Adrenal gland (tissue), 12 donors: ENCODE measurements around the gene FBXO2. TPM values are rescaled to one million over a fixed set of nuclear protein-coding genes. Genes with fewer than 3 reads are reported as not detected.

Experiments used
- DNase-seq, 7 donors: peaks; one replicate each; pipeline ENCODE4 v3.0.0-alpha.2; 2019 to 2020
- H3K27ac ChIP-seq, 5 donors: fragments of 200-600 bp; sonication (generic) in 4 of 5; 1 replicate in 3 of 5; 2 replicates in 2 of 5; pipeline versions ENCODE4 v1.5.1 to v1.8.0; 2016 to 2020; ENCODE audit warnings: mild to moderate bottlenecking in 1 of 5
- H3K27me3 ChIP-seq: fragments of 200-600 bp; 2 replicates; pipeline ENCODE4 v1.8.0; 2021
- H3K36me3 ChIP-seq, 2 donors: fragments of 200-600 bp; replicated peaks in 1 of 2; 1 replicate in 1 of 2; 2 replicates in 1 of 2; pipeline versions ENCODE4 v1.5.1 to v1.8.0; 2018 to 2022
- H3K4me1 ChIP-seq, 2 donors: fragments of 200-600 bp; replicated peaks in 1 of 2; 1 replicate in 1 of 2; 2 replicates in 1 of 2; pipeline versions ENCODE4 v1.5.1 to v1.8.0; 2018 to 2021
- H3K4me3 ChIP-seq, 4 donors: fragments of 200-600 bp; sonication (generic) in 3 of 4; one replicate each; pipeline ENCODE4 v1.5.1; 2016 to 2018
- H3K9me3 ChIP-seq, 3 donors: fragments of 200-600 bp; sonication (generic) in 1 of 3; replicated peaks in 1 of 3; 1 replicate in 2 of 3; 2 replicates in 1 of 3; pipeline versions ENCODE4 v1.5.1 to v1.8.0; 2016 to 2021
- CTCF ChIP-seq, 6 experiments: fragments of 450-650 bp in 4 of 6; fragments of 200-600 bp in 2 of 6; sonication (generic) in 1 of 6; IDR thresholded peaks; 1 replicate in 5 of 6; 2 replicates in 1 of 6; pipeline versions ENCODE4 v1.5.1 to v1.8.0; 2016 to 2021; ENCODE audit warnings: antibody characterized with exemption in 6 of 6, mild to moderate bottlenecking in 2 of 6, moderate library complexity in 1 of 6
- POLR2A ChIP-seq, 2 donors: fragments of 450-650 bp; IDR thresholded peaks; one replicate each; pipeline ENCODE4 v1.6.1; 2017; ENCODE audit warnings: antibody characterized with exemption in 2 of 2, mild to moderate bottlenecking in 2 of 2, moderate library complexity in 1 of 2
- WGBS, 4 donors: extraction: QIAGEN DNeasy Blood & Tissue Kit in 2 of 4; methylation state at CpG; one replicate each; pipeline versions ENCODE4 v1.1.5 to v1.1.7; 2013 to 2017; 5-methylcytosine and 5-hydroxymethylcytosine counted together
- intact Hi-C, 2 donors: fragments of 100-400 bp; cut with DNase I; formaldehyde crosslinking; loops; one replicate each; pipeline versions ENCODE4 v1.14.1 to v1.15.0; 2022 to 2023
- polyA plus RNA-seq, 3 donors: library from polyadenylated mRNA; stranded (reverse); fragments of 200-250 nt in 2 of 3; fragments of 350-450 nt in 1 of 3; fragmentation: Illumina TruSeq in 1 of 3; extraction: RNeasy Lipid Tissue Mini Kit (QIAGEN cat#74804) in 1 of 3; gene quantifications; one replicate each; pipeline ENCODE4 v1.2.3, GENCODE V29; 2013 to 2014
- total RNA-seq, 9 donors: library from RNA; depleted of rRNA in 4 of 9; stranded (reverse); fragments of >200 nt in 4 of 9; fragments of 120-200 nt in 1 of 9; fragmentation: NEBNext Ultra II Directional in 1 of 9; extraction: Animal tissue kit (Norgen Biotek cat#: 25700) in 1 of 9; gene quantifications; one replicate each; pipeline versions ENCODE4 v1.1.0 to v1.2.4, GENCODE V29; 2013 to 2023
- donor health status: healthy with polysubstance abuse.
- donor health status: Bipolar disorder and iron deficiency.
- donor health status: DM: yes; HTN: yes; CAD: no.
- donor health status: DM: no; HTN: no; CAD: no.
- donor health status: DM: no; HTN: no; CAD: no.
- donor health status: DM: yes; HTN: yes; CAD: no.

FBXO2 gene
- total and polyA plus RNA-seq, 12 donors, result 2.5 to 86.6 (median 30.2) TPM

- intact Hi-C loops, result loop anchor here (5.0 to 10.0 kb wide), 5 partner anchors 305 to 605 kb away; partner anchors contain the start of gene MASP2 (in 1 of the 2)
- no peak for DNase-seq
- 19 to 42% (median 35%) methylated on average over 3 to 5 of the region's 5 CpGs for WGBS, 4 donors
These were observed 12.4 kb downstream of the FBXO2 start for GRCh38 chr1:11641776-11642305.

GRCh38 chr1:11640944-11641343, 13.3 kb downstream of the FBXO2 start:
- 57 to 62% (median 59%) methylated on average over 6 of the region's 6 CpGs for WGBS, 4 donors
- no peak for TF ChIP-seq POLR2A (IDR thresholded peaks at IDR 0.05)
- no peak for TF ChIP-seq CTCF (IDR thresholded peaks at IDR 0.05)

More at GRCh38 chr1:11641776-11642305, 12.4 kb downstream of the FBXO2 start:
- Histone ChIP-seq H3K9me3 (no peaks in the 10 kb centered on the region), H3K27me3 (no peaks in the 10 kb centered on the region), H3K4me3 (no peak overlapping the region), H3K36me3 (no peaks in the 10 kb centered on the region), H3K4me1 (no peaks in the 10 kb centered on the region), H3K27ac (no peak overlapping the region)
- TF ChIP-seq CTCF (IDR thresholded peaks at IDR 0.05) (no peak), POLR2A (IDR thresholded peaks at IDR 0.05) (no peak)

GRCh38 chr1:11640101-11640500, 14.1 kb downstream of the FBXO2 start:
- TF ChIP-seq POLR2A (IDR thresholded peaks at IDR 0.05) (no peak), CTCF (IDR thresholded peaks at IDR 0.05) (no peak)
- Histone ChIP-seq H3K4me3 (no peak overlapping the region), H3K27me3 (no peaks in the 10 kb centered on the region), H3K9me3 (no peaks in the 10 kb centered on the region), H3K4me1 (no peaks in the 10 kb centered on the region), H3K27ac (no peak overlapping the region), H3K36me3 (no peaks in the 10 kb centered on the region)
- intact Hi-C loops, result loop anchor here (5.0 to 10.0 kb wide), 5 partner anchors 303 to 603 kb away; partner anchors contain the start of gene MASP2 (in 1 of the 2)
- no peak for DNase-seq
- WGBS, 4 donors, result 61 to 70% (median 64%) methylated on average over 7 of the region's 7 CpGs

More at GRCh38 chr1:11640944-11641343, 13.3 kb downstream of the FBXO2 start:
- H3K27me3 ChIP-seq, result no peaks in the 10 kb centered on the region
- H3K27ac ChIP-seq, result no peak overlapping the region
- no peak for DNase-seq
- intact Hi-C loops, result loop anchor here (5.0 to 10.0 kb wide), 5 partner anchors 304 to 604 kb away; partner anchors contain the start of gene MASP2 (in 1 of the 2)
- H3K36me3 ChIP-seq, result no peaks in the 10 kb centered on the region
- no peak overlapping the region for H3K4me3 ChIP-seq
- no peaks in the 10 kb centered on the region for H3K4me1 ChIP-seq
- H3K9me3 ChIP-seq, result no peaks in the 10 kb centered on the region

GRCh38 chr1:11639372-11639771, 14.9 kb downstream of the FBXO2 start:
- DNase-seq, result no peak
- H3K27me3 ChIP-seq, result no peaks in the 10 kb centered on the region
- TF ChIP-seq POLR2A (IDR thresholded peaks at IDR 0.05) (no peak), CTCF (IDR thresholded peaks at IDR 0.05) (no peak)
- no peaks in the 10 kb centered on the region for H3K36me3 ChIP-seq
- H3K9me3 ChIP-seq, result no peaks in the 10 kb centered on the region
- no peaks in the 10 kb centered on the region for H3K4me1 ChIP-seq
- WGBS, 4 donors, result 76 to 85% (median 84%) methylated on average over 4 of the region's 4 CpGs
- H3K4me3 ChIP-seq, result no peak overlapping the region
- intact Hi-C loops, result no loop called here
- H3K27ac ChIP-seq, result no peak overlapping the region
